Stimulated activated CD4-positive, alpha-beta T cell treated with anti-CD3 and anti-CD28 coated beads, Interleukin-2, amount 100 ng/mL, for 24 hours (primary cell): Measurements from ENCODE around the gene ZBTB32.
A peak's percentile ranks its signal among the peaks of the same experiment; 100 is the strongest.

ENCODE experiments used
- DNase-seq, 2 donors: peaks; one replicate each; pipeline ENCODE4 v3.0.0-alpha.2; 2020

ZBTB32 gene

GRCh38 chr19:35696835-35697234, 7.5 kb upstream of the ZBTB32 start:
- DNase-seq = no peak

- peak; percentile 93 for DNase-seq
Observed at GRCh38 chr19:35702223-35703012, 1.9 kb upstream of the ZBTB32 start.

- DNase-seq = no peak
Observed at GRCh38 chr19:35703343-35703742, 1.0 kb upstream of the ZBTB32 start.

GRCh38 chr19:35708391-35708790, 4.0 kb downstream of the ZBTB32 start:
- DNase-seq = no peak

- peak; percentile 65 to 73 for DNase-seq
Observed at GRCh38 chr19:35710784-35711723, 6.7 kb downstream of the ZBTB32 start.

GRCh38 chr19:35712567-35713505, 8.5 kb downstream of the ZBTB32 start:
- DNase-seq = peak; percentile 71 to 87

- DNase-seq = no peak
Observed at GRCh38 chr19:35713506-35713850, 9.1 kb downstream of the ZBTB32 start.

- DNase-seq = no peak
Observed at GRCh38 chr19:35713904-35714495, 9.6 kb downstream of the ZBTB32 start.

GRCh38 chr19:35714601-35715354, 10.4 kb downstream of the ZBTB32 start:
- peak in 1 of 2 donors; percentile 52 for DNase-seq

- DNase-seq = peak in 1 of 2 donors; percentile 27
Observed at GRCh38 chr19:35715355-35715809, 11.0 kb downstream of the ZBTB32 start.

GRCh38 chr19:35715981-35716800, 11.8 kb downstream of the ZBTB32 start:
- DNase-seq = peak in 1 of 2 donors; percentile 41

GRCh38 chr19:35716801-35717664, 12.7 kb downstream of the ZBTB32 start:
- DNase-seq = peak; percentile 95 to 97

- no peak for DNase-seq
Observed at GRCh38 chr19:35717665-35718344, 13.4 kb downstream of the ZBTB32 start, which contains the start of gene KMT2B. KMT2B (plus strand) TSS chr19:35718003; CDS start chr19:35718019, 16 bp downstream.

GRCh38 chr19:35718345-35719041, 14.1 kb downstream of the ZBTB32 start:
- peak; percentile 66 to 73 for DNase-seq

- no peak for DNase-seq
Observed at GRCh38 chr19:35719402-35720162, 15.2 kb downstream of the ZBTB32 start.

- no peak for DNase-seq
Observed at GRCh38 chr19:35720163-35720524, 15.8 kb downstream of the ZBTB32 start.

GRCh38 chr19:35720648-35721047, 16.3 kb downstream of the ZBTB32 start:
- no peak for DNase-seq
